SHP77 (cell line): ENCODE results near the gene CCND2.
A peak's percentile ranks its signal among the peaks of the same experiment; 100 is the strongest.

Experiments used
- DNase-seq, 2 experiments: peaks; one replicate each; lab custom pipeline; 2025; lab: John Stamatoyannopoulos, UW

Gene CCND2

GRCh38 chr12:4276524-4277204, 3.1 kb downstream of the CCND2 start:
- DNase-seq, result peak; percentile 40 to 46

- DNase-seq, result no peak
These were observed 3.6 kb downstream of the CCND2 start for GRCh38 chr12:4277205-4277543.

GRCh38 chr12:4277857-4278256, 4.3 kb downstream of the CCND2 start:
- DNase-seq, result no peak

GRCh38 chr12:4278329-4279197, 5.0 kb downstream of the CCND2 start:
- DNase-seq, result peak in 1 of 2 experiments; percentile 0

GRCh38 chr12:4279198-4279690, 5.7 kb downstream of the CCND2 start:
- no peak for DNase-seq

GRCh38 chr12:4280351-4281163, 7.0 kb downstream of the CCND2 start:
- DNase-seq, result no peak

- no peak for DNase-seq
These were observed 7.7 kb downstream of the CCND2 start for GRCh38 chr12:4281173-4281654.

GRCh38 chr12:4282103-4282891, 8.7 kb downstream of the CCND2 start:
- no peak for DNase-seq

- DNase-seq, result no peak
These were observed 9.4 kb downstream of the CCND2 start for GRCh38 chr12:4282892-4283511.

GRCh38 chr12:4283512-4284255, 10.1 kb downstream of the CCND2 start:
- DNase-seq, result no peak

GRCh38 chr12:4284306-4284705, 10.7 kb downstream of the CCND2 start:
- DNase-seq, result no peak

- DNase-seq, result no peak
These were observed 11.5 kb downstream of the CCND2 start for GRCh38 chr12:4285070-4285469.

- no peak for DNase-seq
These were observed 12.7 kb downstream of the CCND2 start for GRCh38 chr12:4286228-4286627.

- no peak for DNase-seq
These were observed 13.3 kb downstream of the CCND2 start for GRCh38 chr12:4286771-4287317.

GRCh38 chr12:4287325-4288211, 14.0 kb downstream of the CCND2 start:
- DNase-seq, result no peak

- no peak for DNase-seq
These were observed 15.0 kb downstream of the CCND2 start for GRCh38 chr12:4288296-4289131.

- no peak for DNase-seq
These were observed 15.8 kb downstream of the CCND2 start for GRCh38 chr12:4289231-4289878.
